ENCODE results near the gene ITGB3.

ITGB3 gene

DNA sequence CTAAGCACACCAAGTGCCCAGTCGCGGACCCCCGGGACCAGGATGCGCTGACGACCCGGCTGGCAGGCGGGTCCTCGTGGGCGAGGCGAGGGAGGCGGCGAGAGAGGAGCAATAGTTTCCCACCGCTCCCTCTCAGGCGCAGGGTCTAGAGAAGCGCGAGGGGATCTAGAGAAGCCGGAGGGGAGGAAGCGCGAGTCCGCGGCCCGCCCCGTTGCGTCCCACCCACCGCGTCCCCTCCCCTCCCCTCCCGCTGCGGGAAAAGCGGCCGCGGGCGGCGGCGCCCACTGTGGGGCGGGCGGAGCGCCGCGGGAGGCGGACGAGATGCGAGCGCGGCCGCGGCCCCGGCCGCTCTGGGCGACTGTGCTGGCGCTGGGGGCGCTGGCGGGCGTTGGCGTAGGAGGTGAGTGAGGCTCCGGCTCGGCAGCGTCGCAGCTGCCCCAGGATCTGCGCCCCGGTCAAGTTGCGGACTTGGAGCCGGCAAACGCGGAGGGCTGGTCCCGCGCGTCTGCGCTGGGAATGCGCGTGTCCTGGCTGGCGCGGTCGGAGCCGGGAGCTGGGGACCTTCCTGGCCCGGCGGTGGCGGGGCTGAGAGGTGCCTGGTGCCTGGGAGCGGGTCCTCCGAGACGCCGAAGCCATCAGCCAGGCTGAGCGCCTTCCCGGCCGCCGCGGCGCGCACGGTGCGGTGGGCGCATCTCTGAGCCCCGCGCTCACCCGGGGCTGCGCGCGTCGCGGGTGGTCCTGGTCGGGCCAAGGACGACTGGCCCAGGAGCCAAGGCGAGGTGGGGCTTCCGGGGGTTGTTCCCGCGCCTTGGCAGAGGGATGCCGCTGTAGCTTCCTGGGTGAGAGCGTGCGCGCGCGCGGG lies at the start of gene ITGB3:
TSS of gene ITGB3 (plus strand) at position 287 of the 862 bp plus-strand sequence. CDS start at position 322, 35 bp downstream.
- Histone ChIP-seq H2AFZ (ENCODE audit: low read length, unreplicated experiment) (peak within 1 kb of the TSS; percentile 80), H3K4me3 (ENCODE audit: low read depth, low read length) (peak within 1 kb of the TSS; percentile 95), H3K4me1 (ENCODE audit: control insufficient read depth, insufficient read depth, low read length, unreplicated experiment) (peaks cover 26% of the 10 kb centered on the region), H3K27ac (ENCODE audit: low read depth, low read length) (peak within 1 kb of the TSS; percentile 71), H3K36me3 (ENCODE audit: insufficient read depth, low read length) (no peaks in the 10 kb centered on the region), H3K79me2 (ENCODE audit: control insufficient read depth, insufficient read depth, low read length, unreplicated experiment) (peaks cover 25% of the 10 kb centered on the region), H3K27me3 (ENCODE audit: insufficient read depth, low read length) (no peaks in the 10 kb centered on the region)

GRCh38 chr17:47203984-47204721 lies 49.5 kb upstream of the ITGB3 start:
- H2AFZ ChIP-seq (ENCODE audit: low read length, unreplicated experiment): peak overlapping the region; percentile 10
- no peak overlapping the region for H3K27ac ChIP-seq (ENCODE audit: low read depth, low read length)
- H3K36me3 ChIP-seq (ENCODE audit: insufficient read depth, low read length): no peaks in the 10 kb centered on the region
- H3K4me3 ChIP-seq (ENCODE audit: low read depth, low read length): no peak overlapping the region
- peaks cover 22% of the 10 kb centered on the region for H3K4me1 ChIP-seq (ENCODE audit: control insufficient read depth, insufficient read depth, low read length, unreplicated experiment)
- no peaks in the 10 kb centered on the region for H3K79me2 ChIP-seq (ENCODE audit: control insufficient read depth, insufficient read depth, low read length, unreplicated experiment)
- no peaks in the 10 kb centered on the region for H3K27me3 ChIP-seq (ENCODE audit: insufficient read depth, low read length)

GRCh38 chr17:47204722-47205418 lies 48.8 kb upstream of the ITGB3 start:
- peak overlapping the region; percentile 80 for H2AFZ ChIP-seq (ENCODE audit: low read length, unreplicated experiment)
- H3K27ac ChIP-seq (ENCODE audit: low read depth, low read length): no peak overlapping the region; the same call in 1 of the 2 replicates
- peaks cover 22% of the 10 kb centered on the region for H3K4me1 ChIP-seq (ENCODE audit: control insufficient read depth, insufficient read depth, low read length, unreplicated experiment)
- peak overlapping the region; percentile 26; the same call in 1 of the 2 replicates for H3K4me3 ChIP-seq (ENCODE audit: low read depth, low read length)
- H3K27me3 ChIP-seq (ENCODE audit: insufficient read depth, low read length): no peaks in the 10 kb centered on the region
- H3K36me3 ChIP-seq (ENCODE audit: insufficient read depth, low read length): no peaks in the 10 kb centered on the region
- H3K79me2 ChIP-seq (ENCODE audit: control insufficient read depth, insufficient read depth, low read length, unreplicated experiment): no peaks in the 10 kb centered on the region

GRCh38 chr17:47205419-47205963 lies 48.1 kb upstream of the ITGB3 start:
- H3K36me3 ChIP-seq (ENCODE audit: insufficient read depth, low read length): no peaks in the 10 kb centered on the region
- H3K4me3 ChIP-seq (ENCODE audit: low read depth, low read length): peak overlapping the region; percentile 26; the same call in 1 of the 2 replicates
- no peak overlapping the region; the same call in 1 of the 2 replicates for H3K27ac ChIP-seq (ENCODE audit: low read depth, low read length)
- H2AFZ ChIP-seq (ENCODE audit: low read length, unreplicated experiment): peak overlapping the region; percentile 80
- peaks cover 22% of the 10 kb centered on the region for H3K4me1 ChIP-seq (ENCODE audit: control insufficient read depth, insufficient read depth, low read length, unreplicated experiment)
- H3K27me3 ChIP-seq (ENCODE audit: insufficient read depth, low read length): no peaks in the 10 kb centered on the region
- no peaks in the 10 kb centered on the region for H3K79me2 ChIP-seq (ENCODE audit: control insufficient read depth, insufficient read depth, low read length, unreplicated experiment)

DNA sequence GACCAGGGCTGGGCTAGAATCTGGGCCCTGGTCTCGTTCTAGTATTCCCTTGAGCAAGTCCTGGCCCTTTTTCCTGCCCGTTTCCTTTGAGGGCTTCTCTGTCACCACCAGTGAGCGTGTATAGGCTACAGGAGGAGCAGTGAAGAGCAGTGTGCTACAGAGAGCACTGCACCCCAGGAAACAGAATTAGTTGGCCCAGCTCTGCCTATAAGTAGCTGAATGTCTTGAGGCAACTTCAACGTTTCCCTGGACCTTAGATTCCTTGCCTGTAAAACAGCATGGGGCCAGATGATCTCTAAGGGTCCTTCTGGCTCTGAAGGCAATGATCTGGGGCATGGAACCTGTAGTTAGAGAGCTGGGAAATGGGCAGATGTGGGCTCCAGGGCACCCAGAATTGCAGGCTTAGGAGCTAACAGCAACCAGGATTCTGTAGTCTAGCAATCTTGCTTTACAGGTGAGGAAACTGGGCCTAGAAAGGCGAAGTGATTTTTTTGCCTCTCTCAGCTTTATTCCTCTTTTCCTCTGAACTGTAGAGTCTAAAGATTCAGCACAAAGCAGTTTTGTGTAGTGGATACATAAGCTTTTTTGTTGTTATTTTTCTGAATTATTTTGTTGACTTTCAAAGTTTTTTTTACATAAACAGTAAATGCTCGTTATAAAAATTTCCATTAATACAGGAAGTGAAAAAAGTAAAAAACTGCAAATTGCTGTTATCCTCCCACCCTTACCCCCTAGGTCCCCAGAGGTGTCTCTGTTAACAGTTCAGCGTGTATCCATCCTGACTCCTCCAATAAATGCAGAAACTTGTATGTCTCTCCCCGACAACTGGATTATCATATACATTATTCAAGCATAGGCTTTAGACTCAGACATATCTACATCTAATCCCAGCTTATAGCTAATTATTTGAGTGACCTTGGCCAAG lies 46.2 kb upstream of the ITGB3 start:
- no peak overlapping the region for H3K27ac ChIP-seq (ENCODE audit: low read depth, low read length)
- peaks cover 22% of the 10 kb centered on the region for H3K4me1 ChIP-seq (ENCODE audit: control insufficient read depth, insufficient read depth, low read length, unreplicated experiment)
- no peak overlapping the region for H3K4me3 ChIP-seq (ENCODE audit: low read depth, low read length)
- H3K27me3 ChIP-seq (ENCODE audit: insufficient read depth, low read length): no peaks in the 10 kb centered on the region
- no peaks in the 10 kb centered on the region for H3K36me3 ChIP-seq (ENCODE audit: insufficient read depth, low read length)
- H3K79me2 ChIP-seq (ENCODE audit: control insufficient read depth, insufficient read depth, low read length, unreplicated experiment): no peaks in the 10 kb centered on the region
- H2AFZ ChIP-seq (ENCODE audit: low read length, unreplicated experiment): no peak overlapping the region

- Histone ChIP-seq H3K79me2 (ENCODE audit: control insufficient read depth, insufficient read depth, low read length, unreplicated experiment) (no peaks in the 10 kb centered on the region), H3K4me1 (ENCODE audit: control insufficient read depth, insufficient read depth, low read length, unreplicated experiment) (peaks cover 20% of the 10 kb centered on the region), H3K4me3 (ENCODE audit: low read depth, low read length) (no peak within 1 kb of the TSS), H3K36me3 (ENCODE audit: insufficient read depth, low read length) (no peaks in the 10 kb centered on the region), H3K27ac (ENCODE audit: low read depth, low read length) (no peak within 1 kb of the TSS), H2AFZ (ENCODE audit: low read length, unreplicated experiment) (no peak within 1 kb of the TSS), H3K27me3 (ENCODE audit: insufficient read depth, low read length) (no peaks in the 10 kb centered on the region)
These were observed 44.7 kb upstream of the ITGB3 start, which contains the start of gene MYL4 for GRCh38 chr17:47208744-47209488. Gene MYL4 (plus strand): TSS chr17:47209348. CDS start chr17:47209423, 75 bp downstream.

- Histone ChIP-seq H3K4me3 (ENCODE audit: low read depth, low read length) (no peak overlapping the region), H2AFZ (ENCODE audit: low read length, unreplicated experiment) (no peak overlapping the region), H3K79me2 (ENCODE audit: control insufficient read depth, insufficient read depth, low read length, unreplicated experiment) (no peaks in the 10 kb centered on the region), H3K27me3 (ENCODE audit: insufficient read depth, low read length) (no peaks in the 10 kb centered on the region), H3K27ac (ENCODE audit: low read depth, low read length) (no peak overlapping the region), H3K36me3 (ENCODE audit: insufficient read depth, low read length) (no peaks in the 10 kb centered on the region), H3K4me1 (ENCODE audit: control insufficient read depth, insufficient read depth, low read length, unreplicated experiment) (peaks cover 14% of the 10 kb centered on the region)
These were observed 44.1 kb upstream of the ITGB3 start for GRCh38 chr17:47209499-47209898.

- Histone ChIP-seq H3K27ac (ENCODE audit: low read depth, low read length) (no peak overlapping the region), H2AFZ (ENCODE audit: low read length, unreplicated experiment) (no peak overlapping the region), H3K4me1 (ENCODE audit: control insufficient read depth, insufficient read depth, low read length, unreplicated experiment) (peaks cover 8% of the 10 kb centered on the region), H3K27me3 (ENCODE audit: insufficient read depth, low read length) (no peaks in the 10 kb centered on the region), H3K4me3 (ENCODE audit: low read depth, low read length) (no peak overlapping the region), H3K36me3 (ENCODE audit: insufficient read depth, low read length) (no peaks in the 10 kb centered on the region), H3K79me2 (ENCODE audit: control insufficient read depth, insufficient read depth, low read length, unreplicated experiment) (no peaks in the 10 kb centered on the region)
These were observed 43.5 kb upstream of the ITGB3 start for GRCh38 chr17:47210105-47210504.

GRCh38 chr17:47210779-47211178 lies 42.8 kb upstream of the ITGB3 start:
- H3K79me2 ChIP-seq (ENCODE audit: control insufficient read depth, insufficient read depth, low read length, unreplicated experiment): no peaks in the 10 kb centered on the region
- no peaks in the 10 kb centered on the region for H3K36me3 ChIP-seq (ENCODE audit: insufficient read depth, low read length)
- no peak overlapping the region for H2AFZ ChIP-seq (ENCODE audit: low read length, unreplicated experiment)
- H3K4me3 ChIP-seq (ENCODE audit: low read depth, low read length): no peak overlapping the region
- H3K27ac ChIP-seq (ENCODE audit: low read depth, low read length): no peak overlapping the region
- H3K4me1 ChIP-seq (ENCODE audit: control insufficient read depth, insufficient read depth, low read length, unreplicated experiment): peaks cover under 1% of the 10 kb centered on the region
- no peaks in the 10 kb centered on the region for H3K27me3 ChIP-seq (ENCODE audit: insufficient read depth, low read length)
